Stomach (tissue), 4 donors: Measurements from ENCODE around the gene SPOP.

Experiments used
- POLR2A ChIP-seq, 4 donors: fragments of 450-650 bp; IDR thresholded peaks; one replicate each; pipeline ENCODE4 v1.6.1; 2016; ENCODE audit warnings: antibody characterized with exemption in 4 of 4, control low read depth in 2 of 4, mild to moderate bottlenecking in 1 of 4, moderate library complexity in 1 of 4
- TF ChIP-seq, protein P1 (sequence below), 7 experiments: fragments of 450-650 bp in 4 of 7; fragments of 200-600 bp in 3 of 7; sonication (generic) in 3 of 7; IDR thresholded peaks; one replicate each; pipeline ENCODE4 v1.5.1; 2016 to 2019; ENCODE audit warnings: antibody characterized with exemption in 7 of 7, control low read depth in 2 of 7, mild to moderate bottlenecking in 1 of 7

DNA sequence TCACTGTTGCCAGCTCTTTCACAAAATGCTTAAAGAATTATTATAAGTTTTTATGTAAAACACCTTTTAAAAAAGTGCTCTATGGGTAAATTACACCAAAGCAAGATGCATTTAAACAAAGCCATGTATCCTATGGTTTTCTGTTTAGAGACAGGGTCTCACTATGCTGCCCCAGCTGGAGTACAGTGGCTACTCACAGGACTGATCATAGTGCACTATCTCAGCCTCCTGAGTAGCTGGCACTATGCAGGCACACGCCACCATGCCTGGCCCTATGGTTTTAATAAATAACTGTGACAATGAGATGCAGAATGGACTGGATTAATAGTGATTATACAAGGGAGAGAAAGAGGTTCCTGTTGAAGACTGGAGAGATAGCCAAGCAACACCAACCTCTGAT is 40.2 kb downstream of the SPOP start:
- TF ChIP-seq, protein P1, sequence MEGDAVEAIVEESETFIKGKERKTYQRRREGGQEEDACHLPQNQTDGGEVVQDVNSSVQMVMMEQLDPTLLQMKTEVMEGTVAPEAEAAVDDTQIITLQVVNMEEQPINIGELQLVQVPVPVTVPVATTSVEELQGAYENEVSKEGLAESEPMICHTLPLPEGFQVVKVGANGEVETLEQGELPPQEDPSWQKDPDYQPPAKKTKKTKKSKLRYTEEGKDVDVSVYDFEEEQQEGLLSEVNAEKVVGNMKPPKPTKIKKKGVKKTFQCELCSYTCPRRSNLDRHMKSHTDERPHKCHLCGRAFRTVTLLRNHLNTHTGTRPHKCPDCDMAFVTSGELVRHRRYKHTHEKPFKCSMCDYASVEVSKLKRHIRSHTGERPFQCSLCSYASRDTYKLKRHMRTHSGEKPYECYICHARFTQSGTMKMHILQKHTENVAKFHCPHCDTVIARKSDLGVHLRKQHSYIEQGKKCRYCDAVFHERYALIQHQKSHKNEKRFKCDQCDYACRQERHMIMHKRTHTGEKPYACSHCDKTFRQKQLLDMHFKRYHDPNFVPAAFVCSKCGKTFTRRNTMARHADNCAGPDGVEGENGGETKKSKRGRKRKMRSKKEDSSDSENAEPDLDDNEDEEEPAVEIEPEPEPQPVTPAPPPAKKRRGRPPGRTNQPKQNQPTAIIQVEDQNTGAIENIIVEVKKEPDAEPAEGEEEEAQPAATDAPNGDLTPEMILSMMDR (IDR thresholded peaks at IDR 0.05) = no peak
- TF ChIP-seq POLR2A (IDR thresholded peaks at IDR 0.05) = no peak
